Measurements from ENCODE around the gene PGLYRP3.

GRCh38 chr1:153324912-153325311 lies 12.2 kb upstream of the PGLYRP3 start:
- TF ChIP-seq CTCF (IDR thresholded peaks at IDR 0.05) = no peak
- no peak for TF ChIP-seq POLR2A (IDR thresholded peaks at IDR 0.05)
